Activated T-helper 1 cell treated with anti-CD3 and anti-CD28 coated beads, Interleukin-12 subunit alpha, Interleukin-12 subunit beta, Interleukin-2, Interleukin-4 antibody, amounts not matched to agents 30 ng/mL and 10 ng/mL and 1 ng/mL, durations not matched to agents 14 hours and 24 hours and 36 hours (primary cell): Measurements from ENCODE around the gene NKD2. TPM values are rescaled to one million over a fixed set of nuclear protein-coding genes. Genes with fewer than 3 reads are reported as not detected.

Experiments used
- DNase-seq: peaks from one replicate; pipeline ENCODE4 v3.0.0; 2021; ENCODE audit warnings: low spot score
- H3K27ac Mint-ChIP-seq: one replicate; pipeline ENCODE4 v1.8.0; 2021; ENCODE audit warnings: mild to moderate bottlenecking, mixed read lengths
- H3K27me3 Mint-ChIP-seq: one replicate; pipeline ENCODE4 v1.8.0; 2022; ENCODE audit warnings: mild to moderate bottlenecking, moderate library complexity, mixed read lengths; ENCODE audit not compliant: insufficient read depth
- H3K36me3 Mint-ChIP-seq: one replicate; pipeline ENCODE4 v1.8.0; 2021; ENCODE audit warnings: low read depth, mixed read lengths
- H3K4me1 Mint-ChIP-seq: one replicate; pipeline ENCODE4 v1.8.0; 2021; ENCODE audit warnings: low read depth, mixed read lengths
- H3K4me3 Mint-ChIP-seq: one replicate; pipeline ENCODE4 v1.8.0; 2021; ENCODE audit warnings: mild to moderate bottlenecking, moderate library complexity, mixed read lengths
- H3K9me3 Mint-ChIP-seq: one replicate; pipeline ENCODE4 v1.8.0; 2021; ENCODE audit warnings: mixed read lengths
- intact Hi-C: fragments of 100-400 bp; cut with micrococcal nuclease; formaldehyde crosslinking; loops from one replicate; pipeline ENCODE4 v1.15.1; 2024
- total RNA-seq: library from RNA; stranded (reverse); gene quantifications from 2 replicates; pipeline ENCODE4 v1.2.3, GENCODE V29; 2022

Gene NKD2
- total RNA-seq, 1 donor from 2014 or later = 2.9 TPM

GRCh38 chr5:1013948-1014301, 5.3 kb downstream of the NKD2 start:
- H3K4me3 Mint-ChIP-seq = no peak overlapping the region
- intact Hi-C loops = no loop called here
- peaks cover 8% of the 10 kb centered on the region for H3K27me3 Mint-ChIP-seq

GRCh38 chr5:1014346-1014745, 5.7 kb downstream of the NKD2 start:
- Mint-ChIP-seq H3K27me3 (peaks cover 10% of the 10 kb centered on the region), H3K4me3 (no peak overlapping the region), H3K36me3 (no peaks in the 10 kb centered on the region), H3K4me1 (peaks cover 12% of the 10 kb centered on the region), H3K27ac (no peak overlapping the region), H3K9me3 (no peaks in the 10 kb centered on the region)
- intact Hi-C loops = no loop called here
- DNase-seq = no peak

More at GRCh38 chr5:1013948-1014301, 5.3 kb downstream of the NKD2 start:
- Mint-ChIP-seq H3K4me1 (peaks cover 12% of the 10 kb centered on the region), H3K27ac (no peak overlapping the region), H3K9me3 (no peaks in the 10 kb centered on the region), H3K36me3 (no peaks in the 10 kb centered on the region)
- no peak for DNase-seq

GRCh38 chr5:1014781-1015221, 6.2 kb downstream of the NKD2 start:
- Mint-ChIP-seq H3K27me3 (peaks cover 8% of the 10 kb centered on the region), H3K27ac (no peak overlapping the region), H3K4me1 (peaks cover 12% of the 10 kb centered on the region), H3K36me3 (no peaks in the 10 kb centered on the region), H3K9me3 (no peaks in the 10 kb centered on the region), H3K4me3 (no peak overlapping the region)
- no peak for DNase-seq
- intact Hi-C loops = no loop called here

DNA sequence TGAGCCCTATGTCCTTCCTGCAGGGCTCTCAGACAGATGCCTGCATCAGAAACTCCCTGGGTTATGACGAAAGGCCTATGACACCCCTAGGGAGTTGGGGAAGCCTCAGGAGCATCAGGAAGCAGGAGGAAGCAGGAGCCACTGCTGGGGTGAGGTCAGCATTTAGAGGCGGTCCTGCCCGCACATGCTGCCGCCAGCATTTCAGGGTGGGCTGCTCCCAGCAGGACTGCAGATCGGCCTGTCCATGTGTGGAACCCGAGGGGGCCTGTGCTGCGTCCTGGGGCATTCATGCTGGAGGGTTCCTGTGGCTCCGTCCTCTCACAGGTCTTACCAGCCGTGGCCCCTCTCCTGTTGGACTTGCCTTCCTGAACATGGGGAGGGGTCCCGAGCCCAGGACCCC, 6.9 kb downstream of the NKD2 start:
- Mint-ChIP-seq H3K4me1 (peaks cover 9% of the 10 kb centered on the region), H3K27me3 (peaks cover 2% of the 10 kb centered on the region), H3K36me3 (no peaks in the 10 kb centered on the region), H3K4me3 (no peak overlapping the region), H3K27ac (no peak overlapping the region), H3K9me3 (no peaks in the 10 kb centered on the region)
- intact Hi-C loops = no loop called here
- no peak for DNase-seq

DNA sequence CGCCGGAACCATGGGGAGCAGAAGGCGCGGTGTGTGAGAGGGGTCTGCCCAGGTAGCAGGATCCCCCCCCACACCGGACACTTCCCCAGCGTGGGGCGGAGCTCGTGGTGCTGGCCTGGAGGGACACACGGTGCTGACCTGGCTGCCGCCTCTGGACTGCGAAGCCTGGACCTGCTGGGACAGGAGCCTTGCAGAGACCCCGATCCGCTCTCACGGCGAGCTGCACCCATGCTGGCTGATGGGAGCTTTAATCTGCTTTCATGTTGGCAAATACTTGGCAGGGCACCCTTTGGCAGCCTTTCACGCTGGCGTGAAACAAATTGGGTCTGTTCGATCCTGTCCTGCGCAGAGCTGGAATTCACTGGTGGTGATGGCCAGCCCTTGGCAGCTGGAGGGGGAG, 7.4 kb downstream of the NKD2 start:
- peaks cover 4% of the 10 kb centered on the region for H3K4me1 Mint-ChIP-seq
- no peak overlapping the region for H3K27ac Mint-ChIP-seq
- intact Hi-C loops = no loop called here
- no peaks in the 10 kb centered on the region for H3K9me3 Mint-ChIP-seq
- H3K27me3 Mint-ChIP-seq = peaks cover 2% of the 10 kb centered on the region
- no peaks in the 10 kb centered on the region for H3K36me3 Mint-ChIP-seq
- no peak for DNase-seq
- no peak overlapping the region for H3K4me3 Mint-ChIP-seq

DNA sequence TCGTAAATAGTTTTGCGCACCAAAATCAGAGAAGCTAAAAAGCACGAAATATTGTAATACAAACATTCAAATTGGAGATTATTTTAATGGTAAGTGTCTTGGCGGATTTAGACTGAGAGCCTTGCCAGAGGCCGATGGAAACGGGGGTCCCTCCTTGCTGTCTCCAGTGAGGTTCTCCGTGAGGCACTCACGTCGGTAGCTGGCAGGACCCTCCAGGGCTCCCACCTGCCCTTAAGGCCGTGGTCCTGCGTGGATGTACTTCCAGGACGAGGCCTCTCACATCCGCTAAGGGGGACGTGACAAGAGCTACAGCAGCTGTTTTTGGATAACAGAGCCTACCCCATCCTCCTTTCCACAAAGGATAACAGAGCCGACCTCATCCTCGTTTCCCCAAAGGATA, 7.9 kb downstream of the NKD2 start:
- H3K27ac Mint-ChIP-seq = no peak overlapping the region
- no peak overlapping the region for H3K4me3 Mint-ChIP-seq
- no peaks in the 10 kb centered on the region for H3K36me3 Mint-ChIP-seq
- peaks cover 2% of the 10 kb centered on the region for H3K27me3 Mint-ChIP-seq
- H3K9me3 Mint-ChIP-seq = no peaks in the 10 kb centered on the region
- no peak for DNase-seq
- H3K4me1 Mint-ChIP-seq = no peaks in the 10 kb centered on the region
- intact Hi-C loops = no loop called here

GRCh38 chr5:1017056-1017455, 8.5 kb downstream of the NKD2 start:
- no peak overlapping the region for H3K27ac Mint-ChIP-seq
- no peak for DNase-seq
- intact Hi-C loops = no loop called here
- H3K27me3 Mint-ChIP-seq = peaks cover 2% of the 10 kb centered on the region
- H3K36me3 Mint-ChIP-seq = no peaks in the 10 kb centered on the region
- no peaks in the 10 kb centered on the region for H3K9me3 Mint-ChIP-seq
- H3K4me1 Mint-ChIP-seq = no peaks in the 10 kb centered on the region
- no peak overlapping the region for H3K4me3 Mint-ChIP-seq

GRCh38 chr5:1017691-1018455, 9.3 kb downstream of the NKD2 start:
- H3K4me1 Mint-ChIP-seq = no peaks in the 10 kb centered on the region
- DNase-seq = no peak
- H3K36me3 Mint-ChIP-seq = no peaks in the 10 kb centered on the region
- H3K4me3 Mint-ChIP-seq = no peak overlapping the region
- peaks cover 2% of the 10 kb centered on the region for H3K27me3 Mint-ChIP-seq
- intact Hi-C loops = no loop called here
- no peak overlapping the region for H3K27ac Mint-ChIP-seq
- H3K9me3 Mint-ChIP-seq = no peaks in the 10 kb centered on the region

- DNase-seq = no peak
- Mint-ChIP-seq H3K36me3 (no peaks in the 10 kb centered on the region), H3K27ac (no peak overlapping the region), H3K27me3 (peaks cover 2% of the 10 kb centered on the region), H3K4me3 (no peak overlapping the region), H3K4me1 (no peaks in the 10 kb centered on the region), H3K9me3 (no peaks in the 10 kb centered on the region)
- intact Hi-C loops = no loop called here
Measured at GRCh38 chr5:1018596-1018995, 10.0 kb downstream of the NKD2 start.

GRCh38 chr5:1019001-1019905, 10.7 kb downstream of the NKD2 start:
- Mint-ChIP-seq H3K27me3 (peaks cover 2% of the 10 kb centered on the region), H3K27ac (no peak overlapping the region), H3K4me1 (no peaks in the 10 kb centered on the region), H3K36me3 (no peaks in the 10 kb centered on the region), H3K9me3 (no peaks in the 10 kb centered on the region), H3K4me3 (no peak overlapping the region)
- DNase-seq = no peak
- intact Hi-C loops = no loop called here

GRCh38 chr5:1020452-1020961, 11.9 kb downstream of the NKD2 start:
- DNase-seq = no peak
- Mint-ChIP-seq H3K27me3 (peaks cover 2% of the 10 kb centered on the region), H3K4me3 (no peak overlapping the region), H3K36me3 (no peaks in the 10 kb centered on the region), H3K27ac (no peak overlapping the region), H3K4me1 (no peaks in the 10 kb centered on the region), H3K9me3 (no peaks in the 10 kb centered on the region)
- intact Hi-C loops = no loop called here

GRCh38 chr5:1021136-1021968, 12.8 kb downstream of the NKD2 start:
- DNase-seq = no peak
- no peak overlapping the region for H3K27ac Mint-ChIP-seq
- H3K9me3 Mint-ChIP-seq = no peaks in the 10 kb centered on the region
- H3K27me3 Mint-ChIP-seq = peaks cover 2% of the 10 kb centered on the region
- H3K4me1 Mint-ChIP-seq = no peaks in the 10 kb centered on the region
- intact Hi-C loops = no loop called here
- H3K36me3 Mint-ChIP-seq = no peaks in the 10 kb centered on the region
- no peak overlapping the region for H3K4me3 Mint-ChIP-seq
